ENCODE measurements around the gene FAM3A. TPM values are rescaled to one million over a fixed set of nuclear protein-coding genes. Genes with fewer than 3 reads are reported as not detected.

The FAM3A gene
- total and polyA plus RNA-seq, 10 of the 15 experiments (the other 5 are each of a cell fraction or from before 2014, with no cell fraction given) = 0.29 to 21.1 (median 11.4) TPM

DNA sequence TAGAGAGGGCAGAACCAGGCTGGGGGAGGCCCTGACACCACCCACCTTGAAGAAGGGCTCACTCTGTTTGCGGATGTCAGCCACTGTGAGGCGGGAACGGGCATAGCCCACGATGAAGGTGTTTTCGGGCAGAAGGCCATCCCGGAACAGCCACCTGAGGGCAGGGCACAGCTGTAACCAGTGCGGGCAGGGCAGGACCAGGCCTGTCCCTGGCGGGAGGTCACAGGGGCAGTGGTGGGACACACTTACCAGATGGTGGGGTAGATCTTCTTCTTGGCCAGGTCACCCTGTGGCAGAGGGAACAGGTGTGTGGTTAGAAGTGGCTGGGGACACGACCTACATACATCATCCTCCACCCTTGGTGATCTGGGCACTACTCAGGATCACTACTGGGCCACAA, 19.9 kb upstream of the FAM3A start:
- Histone ChIP-seq H3K27ac (ENCODE audit: control insufficient read depth, insufficient read depth) (no peak overlapping the region), H3K4me3 (no peak overlapping the region), H4K20me1 (ENCODE audit: control insufficient read depth, insufficient read depth) (no peaks in the 10 kb centered on the region), H3K36me3 (ENCODE audit: control insufficient read depth in 2 of 2, insufficient read depth in 2 of 2, low read length in 1 of 2) (peaks cover 4 to 8% of the 10 kb centered on the region in 2 experiments), H2AFZ (ENCODE audit: control insufficient read depth, low read depth, low read length) (no peak overlapping the region), H3K79me2 (ENCODE audit: control insufficient read depth, insufficient read depth, low read length) (no peaks in the 10 kb centered on the region), H3K4me2 (ENCODE audit: control insufficient read depth, insufficient read depth) (no peak overlapping the region), H3K9ac (ENCODE audit: control insufficient read depth, insufficient read depth, low read length) (no peak overlapping the region), H3K27me3 (replicated peaks in 1 of 2; ENCODE audit: control insufficient read depth in 2 of 2, insufficient read depth in 2 of 2, low read length in 1 of 2) (no peaks in the 10 kb centered on the region), H3K9me3 (replicated peaks; ENCODE audit: control insufficient read depth, insufficient read depth, low read length) (no peaks in the 10 kb centered on the region), H3K4me1 (ENCODE audit: control insufficient read depth, insufficient read depth, low read length) (peaks cover 5% of the 10 kb centered on the region)
- FAIRE-seq (no peak), ATAC-seq (no peak), DNase-seq (ENCODE audit: low read depth, low spot score) (no peak)
- no TSS peak for BruUV-seq (replicated peaks)
- ChIA-PET SMC1A (ENCODE audit: uncharacterized antibody, unreplicated experiment) (no interaction called here), CTCF (interaction anchor here (0.9 to 1.3 kb wide), 4 partner anchors 9 to 397 kb away, joined by 3 to 14 read pairs (median 5); partner anchors contain the start of gene FLNA), POLR2A (no interaction called here), RAD21 (ENCODE audit: unreplicated experiment) (no interaction called here)
- WGBS (ENCODE audit: insufficient coverage, insufficient replicate concordance, low lambda C conversion rate, missing lambda C conversion rate) = 50% methylated on average over 9 of the region's 9 CpGs
- in situ Hi-C loops (cut with MboI) (loop anchor here (5.0 to 25.0 kb wide), 3 partner anchors 159 to 1579 kb away; partner anchors contain the start of genes EMD and OPN1LW), intact Hi-C loops (cut with micrococcal nuclease; ENCODE audit: unreplicated experiment) (loop anchor here (2.0 kb wide), 2 partner anchors 163 to 219 kb away; no protein-coding TSS in a partner anchor)
- TF ChIP-seq, protein P1, sequence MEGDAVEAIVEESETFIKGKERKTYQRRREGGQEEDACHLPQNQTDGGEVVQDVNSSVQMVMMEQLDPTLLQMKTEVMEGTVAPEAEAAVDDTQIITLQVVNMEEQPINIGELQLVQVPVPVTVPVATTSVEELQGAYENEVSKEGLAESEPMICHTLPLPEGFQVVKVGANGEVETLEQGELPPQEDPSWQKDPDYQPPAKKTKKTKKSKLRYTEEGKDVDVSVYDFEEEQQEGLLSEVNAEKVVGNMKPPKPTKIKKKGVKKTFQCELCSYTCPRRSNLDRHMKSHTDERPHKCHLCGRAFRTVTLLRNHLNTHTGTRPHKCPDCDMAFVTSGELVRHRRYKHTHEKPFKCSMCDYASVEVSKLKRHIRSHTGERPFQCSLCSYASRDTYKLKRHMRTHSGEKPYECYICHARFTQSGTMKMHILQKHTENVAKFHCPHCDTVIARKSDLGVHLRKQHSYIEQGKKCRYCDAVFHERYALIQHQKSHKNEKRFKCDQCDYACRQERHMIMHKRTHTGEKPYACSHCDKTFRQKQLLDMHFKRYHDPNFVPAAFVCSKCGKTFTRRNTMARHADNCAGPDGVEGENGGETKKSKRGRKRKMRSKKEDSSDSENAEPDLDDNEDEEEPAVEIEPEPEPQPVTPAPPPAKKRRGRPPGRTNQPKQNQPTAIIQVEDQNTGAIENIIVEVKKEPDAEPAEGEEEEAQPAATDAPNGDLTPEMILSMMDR (IDR thresholded peaks at IDR 0.05 in 2 of 3, conservative IDR thresholded peaks at IDR 0.05 in 1 of 3; ENCODE audit: control insufficient read depth in 2 of 3, extremely low read depth in 1 of 3, insufficient read depth in 1 of 3, low read depth in 3 of 3, low read length in 3 of 3) = no peak
- no peak for TF ChIP-seq ASH2L (IDR thresholded peaks at IDR 0.05; ENCODE audit: borderline replicate concordance, low read depth)
- TF ChIP-seq, protein P2, sequence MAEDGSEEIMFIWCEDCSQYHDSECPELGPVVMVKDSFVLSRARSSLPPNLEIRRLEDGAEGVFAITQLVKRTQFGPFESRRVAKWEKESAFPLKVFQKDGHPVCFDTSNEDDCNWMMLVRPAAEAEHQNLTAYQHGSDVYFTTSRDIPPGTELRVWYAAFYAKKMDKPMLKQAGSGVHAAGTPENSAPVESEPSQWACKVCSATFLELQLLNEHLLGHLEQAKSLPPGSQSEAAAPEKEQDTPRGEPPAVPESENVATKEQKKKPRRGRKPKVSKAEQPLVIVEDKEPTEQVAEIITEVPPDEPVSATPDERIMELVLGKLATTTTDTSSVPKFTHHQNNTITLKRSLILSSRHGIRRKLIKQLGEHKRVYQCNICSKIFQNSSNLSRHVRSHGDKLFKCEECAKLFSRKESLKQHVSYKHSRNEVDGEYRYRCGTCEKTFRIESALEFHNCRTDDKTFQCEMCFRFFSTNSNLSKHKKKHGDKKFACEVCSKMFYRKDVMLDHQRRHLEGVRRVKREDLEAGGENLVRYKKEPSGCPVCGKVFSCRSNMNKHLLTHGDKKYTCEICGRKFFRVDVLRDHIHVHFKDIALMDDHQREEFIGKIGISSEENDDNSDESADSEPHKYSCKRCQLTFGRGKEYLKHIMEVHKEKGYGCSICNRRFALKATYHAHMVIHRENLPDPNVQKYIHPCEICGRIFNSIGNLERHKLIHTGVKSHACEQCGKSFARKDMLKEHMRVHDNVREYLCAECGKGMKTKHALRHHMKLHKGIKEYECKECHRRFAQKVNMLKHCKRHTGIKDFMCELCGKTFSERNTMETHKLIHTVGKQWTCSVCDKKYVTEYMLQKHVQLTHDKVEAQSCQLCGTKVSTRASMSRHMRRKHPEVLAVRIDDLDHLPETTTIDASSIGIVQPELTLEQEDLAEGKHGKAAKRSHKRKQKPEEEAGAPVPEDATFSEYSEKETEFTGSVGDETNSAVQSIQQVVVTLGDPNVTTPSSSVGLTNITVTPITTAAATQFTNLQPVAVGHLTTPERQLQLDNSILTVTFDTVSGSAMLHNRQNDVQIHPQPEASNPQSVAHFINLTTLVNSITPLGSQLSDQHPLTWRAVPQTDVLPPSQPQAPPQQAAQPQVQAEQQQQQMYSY (CRISPR knock-in tag; IDR thresholded peaks at IDR 0.05) = no peak
- TF ChIP-seq SRF (IDR thresholded peaks at IDR 0.05; ENCODE audit: low read depth in 2 of 2, low read length in 2 of 2) = no peak
- no peak for TF ChIP-seq TCF3 (IDR thresholded peaks at IDR 0.05; ENCODE audit: borderline replicate concordance, insufficient read depth, low read depth, low read length)
- no peak for TF ChIP-seq DPF2 (IDR thresholded peaks at IDR 0.05)
- TF ChIP-seq ZSCAN29 (IDR thresholded peaks at IDR 0.05) = no peak
- TF ChIP-seq IKZF1 (conservative IDR thresholded peaks at IDR 0.05) = no peak
- TF ChIP-seq SP1 (IDR thresholded peaks at IDR 0.05; ENCODE audit: low read depth, low read length) = no peak
- TF ChIP-seq EP300 (IDR thresholded peaks at IDR 0.05; ENCODE audit: borderline replicate concordance in 1 of 2, control insufficient read depth in 1 of 2, low read depth in 2 of 2, low read length in 2 of 2) = no peak
- no peak for TF ChIP-seq HCFC1 (IDR thresholded peaks at IDR 0.05; ENCODE audit: low read length)
- no peak for TF ChIP-seq NFXL1 (IDR thresholded peaks at IDR 0.05; ENCODE audit: borderline replicate concordance)
- TF ChIP-seq EZH2 (IDR thresholded peaks at IDR 0.05; ENCODE audit: borderline replicate concordance, control insufficient read depth, low read depth, low read length) = no peak
- TF ChIP-seq CEBPB (IDR thresholded peaks at IDR 0.05; ENCODE audit: borderline replicate concordance in 1 of 2, low read depth in 2 of 2, low read length in 2 of 2) = no peak
- TF ChIP-seq, protein P3, sequence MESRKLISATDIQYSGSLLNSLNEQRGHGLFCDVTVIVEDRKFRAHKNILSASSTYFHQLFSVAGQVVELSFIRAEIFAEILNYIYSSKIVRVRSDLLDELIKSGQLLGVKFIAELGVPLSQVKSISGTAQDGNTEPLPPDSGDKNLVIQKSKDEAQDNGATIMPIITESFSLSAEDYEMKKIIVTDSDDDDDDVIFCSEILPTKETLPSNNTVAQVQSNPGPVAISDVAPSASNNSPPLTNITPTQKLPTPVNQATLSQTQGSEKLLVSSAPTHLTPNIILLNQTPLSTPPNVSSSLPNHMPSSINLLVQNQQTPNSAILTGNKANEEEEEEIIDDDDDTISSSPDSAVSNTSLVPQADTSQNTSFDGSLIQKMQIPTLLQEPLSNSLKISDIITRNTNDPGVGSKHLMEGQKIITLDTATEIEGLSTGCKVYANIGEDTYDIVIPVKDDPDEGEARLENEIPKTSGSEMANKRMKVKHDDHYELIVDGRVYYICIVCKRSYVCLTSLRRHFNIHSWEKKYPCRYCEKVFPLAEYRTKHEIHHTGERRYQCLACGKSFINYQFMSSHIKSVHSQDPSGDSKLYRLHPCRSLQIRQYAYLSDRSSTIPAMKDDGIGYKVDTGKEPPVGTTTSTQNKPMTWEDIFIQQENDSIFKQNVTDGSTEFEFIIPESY (IDR thresholded peaks at IDR 0.05) = no peak
- no peak for TF ChIP-seq MTA3 (IDR thresholded peaks at IDR 0.05; ENCODE audit: borderline replicate concordance, low read length)
- no peak for TF ChIP-seq FOS (IDR thresholded peaks at IDR 0.05; ENCODE audit: borderline replicate concordance, extremely low read depth, insufficient read length)
- TF ChIP-seq MTA2 (IDR thresholded peaks at IDR 0.05; ENCODE audit: low read depth) = no peak
